H9 (cell line): Measurements from ENCODE around the gene FLACC1. TPM values are rescaled to one million over a fixed set of nuclear protein-coding genes. Genes with fewer than 3 reads are reported as not detected.

ENCODE experiments used
- DNase-seq: peaks from one replicate; pipeline ENCODE4 v3.0.0-alpha.2; 2017
- H2AFZ ChIP-seq: one replicate; pipeline ENCODE4 v1.6.1; 2013; ENCODE audit warnings: mild to moderate bottlenecking, low read length, control low read depth, moderate library complexity
- H2AK5ac ChIP-seq: 2 replicates; pipeline ENCODE4 v1.6.1; 2013; ENCODE audit warnings: low read length, control low read depth, mixed read lengths; ENCODE audit not compliant: insufficient read length
- H2BK120ac ChIP-seq: one replicate; pipeline ENCODE4 v1.6.1; 2013; ENCODE audit warnings: low read depth, mild to moderate bottlenecking, low read length, control low read depth, inconsistent platforms; ENCODE audit not compliant: poor library complexity, severe bottlenecking
- H2BK12ac ChIP-seq: 2 replicates; pipeline ENCODE4 v1.6.1; 2013; ENCODE audit warnings: low read length, control low read depth, mixed read lengths, low read depth; ENCODE audit not compliant: insufficient read length
- H2BK15ac ChIP-seq: 2 replicates; pipeline ENCODE4 v1.6.1; 2013; ENCODE audit warnings: low read depth, low read length, control low read depth
- H2BK20ac ChIP-seq: one replicate; pipeline ENCODE4 v1.6.1; 2013; ENCODE audit warnings: low read depth, mild to moderate bottlenecking, low read length, control low read depth, inconsistent platforms; ENCODE audit not compliant: poor library complexity, severe bottlenecking
- H2BK5ac ChIP-seq: 2 replicates; pipeline ENCODE4 v1.6.1; 2013; ENCODE audit warnings: low read length, control low read depth, mixed read lengths; ENCODE audit not compliant: insufficient read length
- H3K14ac ChIP-seq: 2 replicates; pipeline ENCODE4 v1.6.1; 2013; ENCODE audit warnings: low read length, control low read depth; ENCODE audit not compliant: insufficient read depth
- H3K18ac ChIP-seq: 2 replicates; pipeline ENCODE4 v1.6.1; 2013; ENCODE audit warnings: low read depth, mild to moderate bottlenecking, mixed read lengths, low read length, control low read depth; ENCODE audit not compliant: insufficient read length
- H3K23ac ChIP-seq: 2 replicates; pipeline ENCODE4 v1.6.1; 2013; ENCODE audit warnings: low read length, control low read depth, mixed read lengths, low read depth; ENCODE audit not compliant: insufficient read length
- H3K23me2 ChIP-seq: 2 replicates; pipeline ENCODE4 v1.6.1; 2013; ENCODE audit warnings: low read depth, mild to moderate bottlenecking, mixed read lengths, low read length, control low read depth; ENCODE audit not compliant: insufficient read length, poor library complexity, severe bottlenecking
- H3K27ac ChIP-seq: 2 replicates; pipeline ENCODE4 v1.5.1; 2013; ENCODE audit warnings: low read length, control low read depth, mixed read lengths, low read depth; ENCODE audit not compliant: insufficient read length
- H3K27me3 ChIP-seq: 2 replicates; pipeline ENCODE4 v1.6.1; 2013; ENCODE audit warnings: low read length, control low read depth, inconsistent platforms; ENCODE audit not compliant: insufficient read depth
- H3K4ac ChIP-seq: 2 replicates; pipeline ENCODE4 v1.6.1; 2013; ENCODE audit warnings: low read depth, mild to moderate bottlenecking, control low read depth, inconsistent platforms, low read length, moderate library complexity
- H3K4me1 ChIP-seq: 2 replicates; pipeline ENCODE4 v1.6.1; 2013; ENCODE audit warnings: low read length, control low read depth, inconsistent platforms; ENCODE audit not compliant: insufficient read depth
- H3K4me2 ChIP-seq: 2 replicates; pipeline ENCODE4 v1.6.1; 2013; ENCODE audit warnings: low read length, control low read depth, mixed read lengths; ENCODE audit not compliant: insufficient read length, insufficient read depth
- H3K56ac ChIP-seq: 2 replicates; pipeline ENCODE4 v1.6.1; 2013; ENCODE audit warnings: low read depth, mild to moderate bottlenecking, mixed read lengths, low read length, control low read depth; ENCODE audit not compliant: insufficient read length
- H3K79me1 ChIP-seq: 2 replicates; pipeline ENCODE4 v1.6.1; 2013; ENCODE audit warnings: low read depth, mild to moderate bottlenecking, moderate library complexity, low read length, control low read depth, inconsistent platforms; ENCODE audit not compliant: insufficient read depth, poor library complexity, severe bottlenecking
- H3K79me2 ChIP-seq: 2 replicates; pipeline ENCODE4 v1.6.1; 2013; ENCODE audit warnings: low read length, control low read depth, inconsistent platforms; ENCODE audit not compliant: insufficient read depth
- H3K9ac ChIP-seq: 2 replicates; pipeline ENCODE4 v1.6.1; 2013; ENCODE audit warnings: low read length, control low read depth, mixed read lengths; ENCODE audit not compliant: insufficient read length; ENCODE audit errors: extremely low read depth
- H3K9me3 ChIP-seq: one replicate; pipeline ENCODE4 v1.6.1; 2013; ENCODE audit warnings: low read depth, low read length, inconsistent platforms; ENCODE audit not compliant: control insufficient read depth
- H3T11ph ChIP-seq: one replicate; pipeline ENCODE4 v1.6.1; 2013; ENCODE audit warnings: mild to moderate bottlenecking, low read length, control low read depth, inconsistent platforms
- H4K20me1 ChIP-seq: one replicate; pipeline ENCODE4 v1.6.1; 2013; ENCODE audit not compliant: control insufficient read depth, insufficient read length, insufficient read depth
- H4K5ac ChIP-seq: 2 replicates; pipeline ENCODE4 v1.6.1; 2013; ENCODE audit warnings: low read depth, mild to moderate bottlenecking, mixed read lengths, low read length, control low read depth; ENCODE audit not compliant: insufficient read length
- H4K8ac ChIP-seq: replicated peaks from 2 replicates; pipeline ENCODE4 v1.6.1; 2013; ENCODE audit warnings: low read length, control low read depth, mixed read lengths, low read depth; ENCODE audit not compliant: insufficient read length
- H4K91ac ChIP-seq: 2 replicates; pipeline ENCODE4 v1.6.1; 2013; ENCODE audit warnings: low read depth, mild to moderate bottlenecking, moderate library complexity, mixed read lengths, low read length, control low read depth; ENCODE audit not compliant: insufficient read length
- H3K27ac Mint-ChIP-seq, 3 experiments: 2 replicates in 2 of 3; 3 replicates in 1 of 3; pipeline ENCODE4 v1.8.0; 2020 to 2021; ENCODE audit warnings: mixed read lengths in 3 of 3, mild to moderate bottlenecking in 1 of 3, moderate library complexity in 1 of 3
- H3K27me3 Mint-ChIP-seq: 2 replicates; pipeline ENCODE4 v1.8.0; 2021; ENCODE audit warnings: low read depth, mild to moderate bottlenecking, moderate library complexity, mixed read lengths
- H3K36me3 Mint-ChIP-seq, 3 experiments: 2 replicates in 2 of 3; 3 replicates in 1 of 3; pipeline ENCODE4 v1.8.0; 2020 to 2021; ENCODE audit warnings: low read depth in 3 of 3, mixed read lengths in 3 of 3; ENCODE audit not compliant: insufficient read depth in 1 of 3
- H3K4me1 Mint-ChIP-seq, 2 experiments: 2 replicates each; pipeline ENCODE4 v1.8.0; 2020; ENCODE audit warnings: mixed read lengths in 2 of 2
- H3K4me3 Mint-ChIP-seq, 2 experiments: 2 replicates in 1 of 2; 3 replicates in 1 of 2; pipeline ENCODE4 v1.8.0; 2020 to 2021; ENCODE audit warnings: mild to moderate bottlenecking in 2 of 2, mixed read lengths in 2 of 2, moderate library complexity in 1 of 2
- H3K9me3 Mint-ChIP-seq, 2 experiments: 2 replicates in 1 of 2; 3 replicates in 1 of 2; pipeline ENCODE4 v1.8.0; 2020; ENCODE audit warnings: mild to moderate bottlenecking in 2 of 2, mixed read lengths in 2 of 2, moderate library complexity in 1 of 2
- WGBS: extraction: QIAGEN DNeasy Blood & Tissue Kit; methylation state at CpG from one replicate; pipeline ENCODE4 v1.1.7; 2013; ENCODE audit warnings: missing lambda C conversion rate, low lambda C conversion rate, mixed read lengths; ENCODE audit not compliant: insufficient read length; ENCODE audit errors: extremely low coverage; 5-methylcytosine and 5-hydroxymethylcytosine counted together
- total RNA-seq: library from RNA; stranded (reverse); gene quantifications from 2 replicates; pipeline ENCODE4 v1.2.1, GENCODE V29; 2021
- TF ChIP-seq, protein P1 (sequence below): fragments of 200-600 bp; sonication (generic); conservative IDR thresholded peaks from 3 replicates; pipeline ENCODE4 v1.8.0; 2021; ENCODE audit warnings: antibody characterized with exemption, mild to moderate bottlenecking

The FLACC1 gene
- total RNA-seq, 1 experiment from 2014 or later, result 0.42 TPM

GRCh38 chr2:201377218-201377617 lies 20.1 kb upstream of the FLACC1 start:
- H2BK120ac ChIP-seq, result no peak overlapping the region
- no peak overlapping the region for H2BK12ac ChIP-seq
- no peak overlapping the region for H3K9ac ChIP-seq
- Mint-ChIP-seq H3K4me1 (peaks cover 7 to 12% of the 10 kb centered on the region in 2 experiments), H3K36me3 (peaks cover 12 to 25% (median 18%) of the 10 kb centered on the region in 3 experiments), H3K27me3 (no peaks in the 10 kb centered on the region), H3K27ac (no peak overlapping the region), H3K9me3 (peaks cover 10% of the 10 kb centered on the region in 2 experiments; a peak in 3 of 5 replicates), H3K4me3 (no peak overlapping the region)
- no peak overlapping the region for H4K5ac ChIP-seq
- H3K27ac ChIP-seq, result no peak overlapping the region
- no peak overlapping the region for H3K23ac ChIP-seq
- no peak overlapping the region for H2BK5ac ChIP-seq
- no peak overlapping the region for H2BK15ac ChIP-seq
- H3K79me1 ChIP-seq, result no peaks in the 10 kb centered on the region
- H3K23me2 ChIP-seq, result no peaks in the 10 kb centered on the region
- H3K79me2 ChIP-seq, result no peaks in the 10 kb centered on the region
- no peaks in the 10 kb centered on the region for H4K20me1 ChIP-seq
- no peaks in the 10 kb centered on the region for H3K9me3 ChIP-seq
- H2AFZ ChIP-seq, result no peak overlapping the region
- no peaks in the 10 kb centered on the region; the same call in 1 of the 2 replicates for H3K4me1 ChIP-seq
- no peak overlapping the region for H3K14ac ChIP-seq
- no peak overlapping the region for H3T11ph ChIP-seq
- no peak overlapping the region for H4K8ac ChIP-seq
- no peak overlapping the region for H3K18ac ChIP-seq
- no peak overlapping the region for H4K91ac ChIP-seq
- no peak overlapping the region for H3K56ac ChIP-seq
- no CpG with 5 or more reads among the region's 3 CpGs for WGBS
- TF ChIP-seq, protein P1, sequence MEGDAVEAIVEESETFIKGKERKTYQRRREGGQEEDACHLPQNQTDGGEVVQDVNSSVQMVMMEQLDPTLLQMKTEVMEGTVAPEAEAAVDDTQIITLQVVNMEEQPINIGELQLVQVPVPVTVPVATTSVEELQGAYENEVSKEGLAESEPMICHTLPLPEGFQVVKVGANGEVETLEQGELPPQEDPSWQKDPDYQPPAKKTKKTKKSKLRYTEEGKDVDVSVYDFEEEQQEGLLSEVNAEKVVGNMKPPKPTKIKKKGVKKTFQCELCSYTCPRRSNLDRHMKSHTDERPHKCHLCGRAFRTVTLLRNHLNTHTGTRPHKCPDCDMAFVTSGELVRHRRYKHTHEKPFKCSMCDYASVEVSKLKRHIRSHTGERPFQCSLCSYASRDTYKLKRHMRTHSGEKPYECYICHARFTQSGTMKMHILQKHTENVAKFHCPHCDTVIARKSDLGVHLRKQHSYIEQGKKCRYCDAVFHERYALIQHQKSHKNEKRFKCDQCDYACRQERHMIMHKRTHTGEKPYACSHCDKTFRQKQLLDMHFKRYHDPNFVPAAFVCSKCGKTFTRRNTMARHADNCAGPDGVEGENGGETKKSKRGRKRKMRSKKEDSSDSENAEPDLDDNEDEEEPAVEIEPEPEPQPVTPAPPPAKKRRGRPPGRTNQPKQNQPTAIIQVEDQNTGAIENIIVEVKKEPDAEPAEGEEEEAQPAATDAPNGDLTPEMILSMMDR, result no peak
- H3K4ac ChIP-seq, result no peak overlapping the region
- H3K27me3 ChIP-seq, result no peaks in the 10 kb centered on the region
- no peak overlapping the region for H3K4me2 ChIP-seq
- no peak overlapping the region for H2AK5ac ChIP-seq
- DNase-seq, result no peak
- H2BK20ac ChIP-seq, result no peak overlapping the region
